Loucy (cell line): ENCODE measurements around the gene ALDH1L1.

Experiments used
- H2AFZ ChIP-seq: fragments of 200-600 bp; sonication (generic); 2 replicates; pipeline ENCODE4 v1.6.0; 2016; ENCODE audit warnings: antibody characterized with exemption, mild to moderate bottlenecking, low read length, moderate library complexity
- H3F3A ChIP-seq: fragments of 200-600 bp; 2 replicates; pipeline ENCODE4 v1.6.0; 2016; ENCODE audit warnings: antibody characterized with exemption, low read depth, mild to moderate bottlenecking
- H3K27me3 ChIP-seq: fragments of 200-600 bp; sonication (generic); 2 replicates; pipeline ENCODE4 v1.6.1; 2014; ENCODE audit warnings: low read length, mild to moderate bottlenecking; ENCODE audit not compliant: insufficient read depth, poor library complexity, severe bottlenecking
- H3K36me3 ChIP-seq: fragments of 200-600 bp; sonication (generic); 2 replicates; pipeline ENCODE4 v1.6.1; 2016; ENCODE audit warnings: low read length; ENCODE audit not compliant: insufficient read depth
- H3K4me1 ChIP-seq: fragments of 200-600 bp; sonication (generic); 2 replicates; pipeline ENCODE4 v1.5.1; 2014; ENCODE audit warnings: low read length, mild to moderate bottlenecking; ENCODE audit not compliant: insufficient read depth, poor library complexity, severe bottlenecking
- H3K4me2 ChIP-seq: fragments of 200-600 bp; sonication (generic); 2 replicates; pipeline ENCODE4 v1.6.0; 2014; ENCODE audit warnings: antibody characterized with exemption, low read length, low read depth, mild to moderate bottlenecking; ENCODE audit not compliant: poor library complexity, severe bottlenecking
- H3K4me3 ChIP-seq: fragments of 200-600 bp; sonication (generic); 2 replicates; pipeline ENCODE4 v1.5.1; 2014; ENCODE audit warnings: low read length, mild to moderate bottlenecking, mixed read lengths; ENCODE audit not compliant: poor library complexity, severe bottlenecking
- H3K79me2 ChIP-seq: fragments of 200-600 bp; sonication (generic); 2 replicates; pipeline ENCODE4 v1.6.1; 2014; ENCODE audit warnings: low read length; ENCODE audit not compliant: insufficient read depth
- H3K9ac ChIP-seq: fragments of 200-600 bp; sonication (generic); 2 replicates; pipeline ENCODE4 v1.6.0; 2014; ENCODE audit warnings: mild to moderate bottlenecking, low read depth, low read length, moderate library complexity; ENCODE audit not compliant: poor library complexity, severe bottlenecking
- H3K9me2 ChIP-seq: fragments of 200-600 bp; sonication (generic); replicated peaks from 2 replicates; pipeline ENCODE4 v1.6.1; 2016; ENCODE audit warnings: low read depth, low read length, mixed read lengths
- H3K9me3 ChIP-seq: fragments of 200-600 bp; sonication (generic); 2 replicates; pipeline ENCODE4 v1.6.1; 2014; ENCODE audit warnings: mild to moderate bottlenecking, antibody characterized with exemption, low read length, low read depth; ENCODE audit not compliant: insufficient read depth
- H4K20me1 ChIP-seq: fragments of 200-600 bp; sonication (generic); 2 replicates; pipeline ENCODE4 v1.6.0; 2014; ENCODE audit warnings: antibody characterized with exemption, low read length, mild to moderate bottlenecking; ENCODE audit not compliant: insufficient read depth, poor library complexity, severe bottlenecking
- CTCF ChIP-seq: fragments of 200-600 bp; sonication (generic); conservative IDR thresholded peaks from 2 replicates; pipeline ENCODE4 v1.5.1; 2014; ENCODE audit warnings: mild to moderate bottlenecking, antibody characterized with exemption, low read length
- EZH2phosphoT487 ChIP-seq: fragments of 200-600 bp; IDR thresholded peaks from 2 replicates; pipeline ENCODE4 v1.6.1; 2018; ENCODE audit warnings: antibody characterized with exemption, mild to moderate bottlenecking, moderate library complexity, borderline replicate concordance

ALDH1L1 gene

DNA sequence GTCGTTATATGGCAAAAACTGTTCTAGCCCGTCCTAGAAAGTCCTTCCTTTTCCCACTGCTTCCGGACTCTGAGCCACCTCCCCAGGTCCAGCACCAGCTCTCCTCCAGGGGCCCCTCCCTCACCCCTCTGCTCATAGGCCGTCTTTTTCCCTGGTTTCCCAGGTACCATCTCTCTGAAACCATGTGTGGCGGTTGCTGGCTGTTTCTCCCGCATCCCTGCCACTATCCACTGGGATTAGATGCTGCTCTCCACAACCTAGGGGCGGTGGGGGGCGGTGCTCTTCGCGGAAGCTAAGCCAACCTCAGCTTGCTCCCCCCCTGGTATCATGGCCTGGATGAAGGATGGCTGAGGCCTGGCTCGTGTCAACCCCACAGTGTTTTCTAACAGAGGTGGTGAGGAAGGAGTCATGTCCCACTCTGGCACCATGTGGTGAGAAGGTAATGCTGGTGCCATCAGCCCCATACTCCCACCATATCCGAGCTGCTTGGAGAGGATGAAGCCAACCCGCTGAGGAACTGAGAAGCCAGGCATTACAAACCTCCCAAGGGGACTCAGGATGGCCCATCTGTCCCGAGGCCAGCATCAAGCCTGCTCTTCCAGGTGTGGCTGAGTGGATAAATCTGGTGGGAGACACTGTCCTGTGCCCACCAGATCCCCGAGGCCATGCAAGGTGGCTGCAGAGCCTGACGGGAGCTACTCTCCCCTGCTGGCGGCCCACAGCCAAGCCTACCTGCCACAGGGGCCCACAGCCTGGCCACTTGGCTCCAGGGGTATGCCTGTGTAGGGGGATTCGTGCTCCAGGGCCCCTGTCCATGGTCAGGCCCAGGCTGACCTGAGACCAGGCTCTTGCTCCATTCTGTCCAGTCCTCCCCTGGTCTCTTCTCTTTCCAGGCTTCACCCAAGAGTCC is 68.6 kb downstream of the ALDH1L1 start:
- Histone ChIP-seq H3K4me3 (no peak overlapping the region), H3K9me2 (no peaks in the 10 kb centered on the region), H2AFZ (no peak overlapping the region), H3K36me3 (no peaks in the 10 kb centered on the region), H3K4me1 (no peaks in the 10 kb centered on the region), H3K9ac (no peak overlapping the region), H3K4me2 (no peak overlapping the region), H3K79me2 (no peaks in the 10 kb centered on the region), H4K20me1 (no peaks in the 10 kb centered on the region), H3F3A (no peaks in the 10 kb centered on the region), H3K9me3 (no peaks in the 10 kb centered on the region), H3K27me3 (no peaks in the 10 kb centered on the region)
- TF ChIP-seq EZH2phosphoT487 (no peak), CTCF (no peak)

GRCh38 chr3:126111126-126111551 is 69.2 kb downstream of the ALDH1L1 start:
- H3K4me2 ChIP-seq = no peak overlapping the region
- no peaks in the 10 kb centered on the region for H3F3A ChIP-seq
- no peaks in the 10 kb centered on the region for H3K4me1 ChIP-seq
- H3K36me3 ChIP-seq = no peaks in the 10 kb centered on the region
- no peaks in the 10 kb centered on the region for H4K20me1 ChIP-seq
- TF ChIP-seq EZH2phosphoT487 (no peak), CTCF (no peak)
- H3K9me3 ChIP-seq = no peaks in the 10 kb centered on the region
- no peaks in the 10 kb centered on the region for H3K9me2 ChIP-seq
- H3K4me3 ChIP-seq = no peak overlapping the region
- no peak overlapping the region for H2AFZ ChIP-seq
- H3K79me2 ChIP-seq = no peaks in the 10 kb centered on the region
- no peaks in the 10 kb centered on the region for H3K27me3 ChIP-seq
- no peak overlapping the region for H3K9ac ChIP-seq

DNA sequence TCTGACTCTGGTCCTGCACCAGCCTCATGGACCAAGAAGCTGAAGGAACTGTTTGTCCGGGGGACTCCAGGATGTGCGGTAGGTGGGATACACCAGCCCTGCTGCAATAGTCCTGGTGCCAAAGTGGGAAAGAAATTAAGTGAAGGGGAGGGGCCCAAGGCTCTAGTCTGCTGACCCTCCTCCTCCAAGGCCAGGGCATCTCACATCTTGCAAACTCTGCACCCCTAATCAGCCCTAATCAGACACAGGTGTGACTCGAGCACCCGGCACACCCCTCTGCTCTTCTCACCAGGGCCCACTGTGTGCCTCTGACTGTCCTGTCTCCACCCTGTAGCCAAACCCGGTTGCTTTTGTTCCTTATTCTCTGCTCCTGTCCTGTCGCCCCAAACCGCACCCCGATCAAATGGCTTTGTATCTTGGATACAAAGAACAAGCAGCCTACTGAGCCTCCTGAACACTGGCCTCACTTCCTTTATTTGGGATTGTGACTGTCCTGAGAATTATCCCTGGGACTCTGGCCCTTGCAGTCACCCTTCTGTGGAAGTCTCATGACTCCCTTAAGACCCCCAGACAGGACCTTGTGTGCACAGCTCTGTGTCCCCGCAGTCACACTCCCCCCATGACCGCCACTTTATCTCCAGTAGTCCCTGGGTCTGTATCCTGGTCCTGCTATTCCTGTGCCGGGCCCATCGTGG is 69.8 kb downstream of the ALDH1L1 start:
- Histone ChIP-seq H3K4me3 (no peak overlapping the region), H3K27me3 (no peaks in the 10 kb centered on the region), H4K20me1 (no peaks in the 10 kb centered on the region), H3K9ac (no peak overlapping the region), H3K4me1 (no peaks in the 10 kb centered on the region), H3K36me3 (no peaks in the 10 kb centered on the region), H2AFZ (no peak overlapping the region), H3K9me2 (no peaks in the 10 kb centered on the region), H3F3A (no peaks in the 10 kb centered on the region), H3K79me2 (no peaks in the 10 kb centered on the region), H3K9me3 (no peaks in the 10 kb centered on the region), H3K4me2 (no peak overlapping the region)
- TF ChIP-seq EZH2phosphoT487 = no peak
- TF ChIP-seq CTCF = no peak
